PFSK-1 (cell line): ENCODE measurements around the gene LMNTD1.

Source experiments
- POLR2AphosphoS5 ChIP-seq: IDR thresholded peaks from 2 replicates; pipeline ENCODE4 v1.6.1; 2012; ENCODE audit warnings: low read depth, mild to moderate bottlenecking, control low read depth, low read length, moderate library complexity
- TAF1 ChIP-seq: IDR thresholded peaks from 2 replicates; pipeline ENCODE4 v1.6.1; 2012; ENCODE audit warnings: low read length, control low read depth, borderline replicate concordance; ENCODE audit not compliant: insufficient read depth

DNA sequence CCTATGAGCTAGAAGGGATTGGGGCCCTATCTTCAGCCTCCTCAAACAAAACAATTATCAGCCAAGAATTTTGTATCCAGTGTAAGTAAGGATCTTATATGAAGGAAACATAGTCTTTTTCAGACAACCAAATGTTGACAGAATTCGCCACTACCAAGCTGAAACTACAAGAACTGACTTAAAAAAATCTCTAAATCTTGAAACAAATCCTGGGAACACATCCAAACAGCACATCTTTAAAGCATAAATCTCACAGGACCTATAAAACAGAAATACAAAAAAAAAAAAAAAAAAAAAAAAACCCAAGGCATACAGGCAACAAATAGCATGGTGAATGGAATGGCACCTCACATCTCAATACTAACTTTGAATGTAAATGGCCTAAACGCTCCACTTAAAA is 41.3 kb upstream of the LMNTD1 start:
- TF ChIP-seq POLR2AphosphoS5 = no peak
- no peak for TF ChIP-seq TAF1
